ENCODE measurements around the gene PGGT1B.

PGGT1B gene

GRCh38 chr5:115271295-115272050 is 8.8 kb upstream of the PGGT1B start:
- no peaks in the 10 kb centered on the region; the same call in 1 of the 2 replicates for H3K36me3 ChIP-seq
- no peak for DNase-seq
- no peak for TF ChIP-seq CTCF (IDR thresholded peaks at IDR 0.05; ENCODE audit: low read depth, low read length)

GRCh38 chr5:115267617-115268016 is 4.9 kb upstream of the PGGT1B start:
- Histone ChIP-seq H3K36me3 (no peaks in the 10 kb centered on the region; the same call in 1 of the 2 replicates), H3K27me3 (ENCODE audit: insufficient read depth, low read depth, severe bottlenecking) (no peaks in the 10 kb centered on the region), H3K9me3 (ENCODE audit: severe bottlenecking) (no peaks in the 10 kb centered on the region), H3K4me3 (ENCODE audit: low read depth, low read length) (no peak overlapping the region), H3K27ac (no peak overlapping the region)
- DNase-seq, result no peak
- no peak for TF ChIP-seq CTCF (IDR thresholded peaks at IDR 0.05; ENCODE audit: low read depth, low read length)

More at GRCh38 chr5:115271295-115272050, 8.8 kb upstream of the PGGT1B start:
- H3K27ac ChIP-seq, result no peak overlapping the region
- no peaks in the 10 kb centered on the region for H3K9me3 ChIP-seq (ENCODE audit: severe bottlenecking)
- no peaks in the 10 kb centered on the region for H3K27me3 ChIP-seq (ENCODE audit: insufficient read depth, low read depth, severe bottlenecking)
- no peak overlapping the region for H3K4me3 ChIP-seq (ENCODE audit: low read depth, low read length)

GRCh38 chr5:115265220-115265619 is 2.5 kb upstream of the PGGT1B start:
- no peak for TF ChIP-seq CTCF (IDR thresholded peaks at IDR 0.05; ENCODE audit: low read depth, low read length)
- Histone ChIP-seq H3K36me3 (no peaks in the 10 kb centered on the region; the same call in 1 of the 2 replicates), H3K4me3 (ENCODE audit: low read depth, low read length) (no peak overlapping the region), H3K27ac (no peak overlapping the region), H3K9me3 (ENCODE audit: severe bottlenecking) (no peaks in the 10 kb centered on the region), H3K27me3 (ENCODE audit: insufficient read depth, low read depth, severe bottlenecking) (no peaks in the 10 kb centered on the region)
- DNase-seq, result no peak

GRCh38 chr5:115264786-115265185 is 2.1 kb upstream of the PGGT1B start:
- no peak for TF ChIP-seq CTCF (IDR thresholded peaks at IDR 0.05; ENCODE audit: low read depth, low read length)
- no peaks in the 10 kb centered on the region for H3K9me3 ChIP-seq (ENCODE audit: severe bottlenecking)
- no peaks in the 10 kb centered on the region for H3K27me3 ChIP-seq (ENCODE audit: insufficient read depth, low read depth, severe bottlenecking)
- no peak overlapping the region for H3K4me3 ChIP-seq (ENCODE audit: low read depth, low read length)
- no peaks in the 10 kb centered on the region; the same call in 1 of the 2 replicates for H3K36me3 ChIP-seq
- H3K27ac ChIP-seq, result no peak overlapping the region
- no peak for DNase-seq

GRCh38 chr5:115263078-115263380 is 352 bp upstream of the PGGT1B start:
- Histone ChIP-seq H3K9me3 (ENCODE audit: severe bottlenecking) (no peaks in the 10 kb centered on the region), H3K27ac (peak overlapping the region; percentile 73), H3K36me3 (no peaks in the 10 kb centered on the region; the same call in 1 of the 2 replicates), H3K27me3 (ENCODE audit: insufficient read depth, low read depth, severe bottlenecking) (no peaks in the 10 kb centered on the region), H3K4me3 (ENCODE audit: low read depth, low read length) (peak overlapping the region; percentile 90)
- no peak for DNase-seq
- no peak for TF ChIP-seq CTCF (IDR thresholded peaks at IDR 0.05; ENCODE audit: low read depth, low read length)

GRCh38 chr5:115262011-115262320 is 711 bp downstream of the PGGT1B start:
- Histone ChIP-seq H3K27ac (peak overlapping the region; percentile 73), H3K9me3 (ENCODE audit: severe bottlenecking) (no peaks in the 10 kb centered on the region), H3K36me3 (no peaks in the 10 kb centered on the region), H3K4me3 (ENCODE audit: low read depth, low read length) (peak overlapping the region; percentile 90), H3K27me3 (ENCODE audit: insufficient read depth, low read depth, severe bottlenecking) (no peaks in the 10 kb centered on the region)
- DNase-seq, result no peak
- no peak for TF ChIP-seq CTCF (IDR thresholded peaks at IDR 0.05; ENCODE audit: low read depth, low read length)

Measured in WERI-Rb-1 (cell line).